ENCODE results near the gene C10orf62. TPM values are rescaled to one million over a fixed set of nuclear protein-coding genes. Genes with fewer than 3 reads are reported as not detected.
"Not testable (repeated sequence)": the region's sequence is repeated elsewhere in the genome, so short reads cannot be mapped to it uniquely, and the experiment has no call there.

C10orf62 gene
- total RNA-seq, 1 experiment from 2014 or later = 0.11 TPM

GRCh38 chr10:97627731-97628130 is 38.2 kb downstream of the C10orf62 start:
- no peak for DNase-seq (ENCODE audit: low read depth)

DNA sequence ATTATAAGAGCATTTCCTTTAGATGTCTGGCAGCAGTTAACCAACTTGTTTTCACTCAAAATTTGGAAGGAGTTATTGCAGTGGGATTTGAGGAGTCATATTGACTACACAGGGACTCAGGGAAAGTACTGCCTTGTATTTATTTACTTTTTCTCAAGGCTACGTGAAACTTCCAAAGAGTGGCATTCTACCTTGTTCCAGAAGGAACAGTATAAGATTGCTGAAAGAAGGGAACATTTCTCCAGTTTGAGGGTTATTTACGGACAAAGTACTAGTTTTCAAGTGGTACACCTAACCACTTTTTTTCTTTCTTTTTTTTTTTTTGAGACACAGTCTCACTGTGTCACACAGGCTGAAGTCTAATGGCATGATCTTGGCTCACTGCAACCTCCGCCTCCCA is 38.7 kb downstream of the C10orf62 start:
- no peak for DNase-seq (ENCODE audit: low read depth)

DNA sequence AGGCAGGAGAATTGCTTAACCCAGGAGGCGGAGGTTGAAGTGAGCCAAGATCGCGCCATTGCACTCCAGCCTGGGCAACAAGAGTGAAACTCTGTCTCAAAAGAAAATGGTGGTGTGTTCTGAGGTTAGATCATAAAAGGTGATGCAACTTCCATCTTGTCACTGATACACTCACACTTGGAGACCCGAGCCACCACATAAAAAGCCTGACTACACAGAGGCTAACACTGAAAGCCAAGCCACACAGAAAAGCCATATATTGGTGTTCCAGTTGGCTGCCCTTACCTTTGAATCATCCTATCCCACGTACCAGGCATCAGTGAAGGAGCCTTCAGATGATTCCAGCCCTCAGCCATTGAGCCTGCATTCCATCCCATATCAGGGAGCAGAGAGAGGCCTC is 39.8 kb downstream of the C10orf62 start:
- DNase-seq (ENCODE audit: low read depth) = no peak

- no peak for DNase-seq (ENCODE audit: low read depth)
Observed at GRCh38 chr10:97631098-97631497, 41.6 kb downstream of the C10orf62 start.

DNA sequence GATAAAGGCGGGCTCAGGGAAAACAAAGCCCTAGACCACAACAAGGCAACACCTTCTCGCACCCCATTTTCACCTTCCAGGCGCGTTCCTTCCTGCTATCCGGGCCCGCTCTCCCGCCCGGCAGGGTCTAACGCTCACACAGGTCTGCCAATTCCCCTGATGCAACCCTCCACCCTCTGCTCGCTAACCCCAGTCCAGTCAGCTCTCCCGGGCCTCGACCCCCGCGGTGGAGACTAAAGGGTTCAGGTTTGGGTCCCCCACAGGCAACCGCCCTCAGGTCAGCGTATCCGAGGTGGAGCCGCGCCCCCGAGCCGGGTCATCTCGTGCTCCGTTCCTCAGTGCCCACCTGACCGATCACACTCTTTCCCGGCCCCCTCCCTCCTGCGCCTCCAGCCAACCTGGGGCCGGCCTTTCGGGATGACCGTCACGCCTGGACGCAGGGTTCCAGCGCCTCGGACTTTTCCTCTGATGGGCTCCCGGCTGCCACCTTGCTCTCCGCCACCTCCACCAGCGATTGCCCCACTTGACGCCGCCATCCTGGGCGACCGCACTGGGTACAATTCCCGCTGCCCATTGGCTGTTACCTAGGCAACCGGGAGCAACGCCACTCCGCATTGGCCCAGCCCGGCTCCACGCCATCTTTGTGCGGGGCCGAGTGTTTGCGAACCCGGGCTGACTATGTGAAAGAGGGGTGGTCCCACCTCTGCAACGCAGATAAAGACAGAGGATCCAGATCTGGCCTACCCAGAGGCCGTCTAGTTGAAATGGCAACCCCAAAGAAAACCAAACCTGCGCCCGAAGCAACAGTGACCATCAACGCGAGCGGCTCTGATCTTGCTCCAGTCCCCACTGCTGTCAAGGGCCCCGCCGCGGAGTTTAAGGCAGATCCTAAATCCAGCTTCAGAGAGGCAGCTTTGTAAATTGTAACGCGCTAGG is 43.7 kb downstream of the C10orf62 start, which contains the start of gene MORN4:
Gene MORN4 (minus strand): TSS at position 552 of the 936 bp plus-strand sequence. CDS start 13,847 bp downstream, outside the sequence.
- peak; percentile 88 for DNase-seq (ENCODE audit: low read depth)

- DNase-seq (ENCODE audit: low read depth) = no peak
Observed at GRCh38 chr10:97633921-97634320, 44.4 kb downstream of the C10orf62 start.

DNA sequence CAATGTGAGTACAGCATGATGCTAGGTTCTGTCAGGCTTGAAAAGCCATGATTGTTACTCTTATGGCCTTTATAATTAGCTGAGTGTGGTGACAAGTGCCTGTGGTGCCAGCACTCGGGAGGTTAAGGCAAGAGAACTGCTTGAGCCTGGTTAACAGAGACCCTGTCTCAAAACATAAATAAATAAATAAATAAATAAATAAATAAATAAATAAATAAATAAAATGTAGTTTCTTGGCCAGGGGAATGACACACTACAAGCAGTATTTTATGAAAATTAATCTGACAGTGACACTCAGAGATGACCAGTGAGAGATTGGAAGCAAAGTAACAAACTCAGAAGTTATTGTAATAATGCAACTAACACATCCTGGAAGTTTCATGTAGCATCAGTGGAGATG is 46.1 kb downstream of the C10orf62 start:
- no peak for DNase-seq (ENCODE audit: low read depth)

DNA sequence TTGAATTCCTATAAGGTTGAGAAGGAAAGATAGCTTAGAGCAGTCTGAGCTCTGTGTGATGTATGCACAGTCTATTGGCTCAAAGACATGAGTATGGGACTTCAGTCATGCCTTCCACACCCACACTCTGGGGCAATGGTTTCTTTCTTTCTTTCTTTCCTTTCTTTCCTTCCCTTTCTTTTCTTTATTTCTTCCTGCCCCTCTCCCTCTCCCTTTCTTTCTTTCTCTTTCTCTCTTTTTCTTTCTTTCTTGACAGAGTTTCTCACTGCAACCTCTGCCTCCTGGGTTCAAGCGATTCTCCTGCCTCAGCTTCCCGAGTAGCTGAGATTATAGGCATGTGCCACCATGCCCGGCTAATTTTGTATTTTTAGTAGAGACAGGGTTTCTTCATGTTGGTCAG is 49.6 kb downstream of the C10orf62 start:
- not testable (repeated sequence) for DNase-seq (ENCODE audit: low read depth)

GRCh38 chr10:97640174-97640867 is 50.8 kb downstream of the C10orf62 start, which contains the start of gene PI4K2A:
Gene PI4K2A, plus strand, starts transcription at chr10:97640671. Its CDS starts 72 bp downstream, at chr10:97640743.
- DNase-seq (ENCODE audit: low read depth) = peak; percentile 99

Other genes starting within 250 kb of the C10orf62 start
- 24.7 and 32.8 TPM in 2 replicates for gene RRP12, start 188.4 kb upstream of the C10orf62 start, total RNA-seq (2014; rRNA removed)
- 1,289 and 1,520 TPM in 2 replicates for gene PGAM1, start 163.5 kb upstream of the C10orf62 start, total RNA-seq (2014; rRNA removed)
- 34.4 and 38.3 TPM in 2 replicates for gene EXOSC1, start 143.7 kb upstream of the C10orf62 start, total RNA-seq (2014; rRNA removed)
- 77.3 and 86.1 TPM in 2 replicates for gene ZDHHC16, start 143.5 kb upstream of the C10orf62 start, total RNA-seq (2014; rRNA removed)
- gene MMS19, start 91.3 kb upstream of the C10orf62 start, total RNA-seq (2014; rRNA removed) = 95.3 and 112 TPM in 2 replicates
- 36.5 and 39.3 TPM in 2 replicates for gene UBTD1, start 90.8 kb upstream of the C10orf62 start, total RNA-seq (2014; rRNA removed)
- 0.11 TPM in 1 of 2 replicates, not detected in the other for gene ANKRD2, start 16.9 kb upstream of the C10orf62 start, total RNA-seq (2014; rRNA removed)
- gene HOGA1, start 5.3 kb upstream of the C10orf62 start, total RNA-seq (2014; rRNA removed) = 0.51 and 1.0 TPM in 2 replicates
- gene MORN4, start 43.8 kb downstream of the C10orf62 start, total RNA-seq (2014; rRNA removed) = 3.7 and 4.3 TPM in 2 replicates
- gene PI4K2A, start 51.0 kb downstream of the C10orf62 start, total RNA-seq (2014; rRNA removed) = 24.3 and 32.5 TPM in 2 replicates
- 17.1 and 24.4 TPM in 2 replicates for gene AVPI1, start 97.5 kb downstream of the C10orf62 start, total RNA-seq (2014; rRNA removed)
- gene MARVELD1, start 124.0 kb downstream of the C10orf62 start, total RNA-seq (2014; rRNA removed) = 54.7 and 56.0 TPM in 2 replicates
- gene ZFYVE27, start 147.4 kb downstream of the C10orf62 start, total RNA-seq (2014; rRNA removed) = 23.7 and 25.3 TPM in 2 replicates
- gene SFRP5, start 182.3 kb downstream of the C10orf62 start, total RNA-seq (2014; rRNA removed) = 0.17 TPM in 1 of 2 replicates, not detected in the other